Upper lobe of left lung (tissue), 6 donors: ENCODE results near the gene GOLGA6L26. TPM values are rescaled to one million over a fixed set of nuclear protein-coding genes. Genes with fewer than 3 reads are reported as not detected.
"Not testable (repeated sequence)": the region's sequence is repeated elsewhere in the genome, so short reads cannot be mapped to it uniquely, and the experiment has no call there.

Experiments
- ATAC-seq, 2 donors: fragments of 200-7000 bp; cut with Tn5 transposase; one replicate each; pipeline ENCODE4 v1.9.1; 2022; ENCODE audit warnings: mild to moderate bottlenecking in 2 of 2, moderate library complexity in 2 of 2; ENCODE audit not compliant: low FRiP score in 2 of 2
- DNase-seq, 2 donors: peaks; one replicate each; pipeline ENCODE4 v3.0.0-alpha.2; 2019 to 2020
- H3K27ac ChIP-seq, 4 donors: fragments of 200-600 bp; sonication (generic); one replicate each; pipeline ENCODE4 v1.5.1; 2016 to 2019
- H3K27me3 ChIP-seq, 4 donors: fragments of 200-600 bp; sonication (generic); one replicate each; pipeline ENCODE4 v1.5.1; 2017 to 2019
- H3K36me3 ChIP-seq, 4 donors: fragments of 200-600 bp; sonication (generic); one replicate each; pipeline ENCODE4 v1.5.1; 2016 to 2019
- H3K4me1 ChIP-seq, 4 donors: fragments of 200-600 bp; sonication (generic); one replicate each; pipeline ENCODE4 v1.5.1; 2018 to 2019
- H3K4me3 ChIP-seq, 4 donors: fragments of 200-600 bp; sonication (generic); one replicate each; pipeline ENCODE4 v1.5.1; 2017 to 2019; ENCODE audit warnings: mild to moderate bottlenecking in 2 of 4, moderate library complexity in 1 of 4
- H3K9me3 ChIP-seq, 4 donors: fragments of 200-600 bp; sonication (generic); one replicate each; pipeline ENCODE4 v1.5.1; 2018 to 2019
- POLR2A ChIP-seq, 4 donors: fragments of 450-650 bp; IDR thresholded peaks; one replicate each; pipeline ENCODE4 v1.5.1; 2016 to 2017; ENCODE audit warnings: antibody characterized with exemption in 4 of 4, mild to moderate bottlenecking in 2 of 4
- WGBS, 2 donors: methylation state at CpG; one replicate each; pipeline ENCODE4 v1.1.5; 2017 to 2018; 5-methylcytosine and 5-hydroxymethylcytosine counted together
- small RNA-seq, 4 donors: library from RNA; depleted of rRNA; stranded (forward); fragments of <200 nt; gene quantifications; one replicate each; pipeline ENCODE3, GENCODE V24; 2016
- total RNA-seq, 6 donors: library from RNA; depleted of rRNA in 4 of 6; stranded (reverse); fragments of >200 nt in 4 of 6; gene quantifications; one replicate each; pipeline versions ENCODE4 v1.1.0 to v1.2.1, GENCODE V29; 2016 to 2021
- donor health status: DM: no; HTN: no; CAD: no; lungs with moderate emphysema.
- donor health status: DM: no; HTN: yes; CAD: no; lungs with severe emphysema.

Gene GOLGA6L26
- total RNA-seq, 6 donors from 2014 or later = not detected

DNA sequence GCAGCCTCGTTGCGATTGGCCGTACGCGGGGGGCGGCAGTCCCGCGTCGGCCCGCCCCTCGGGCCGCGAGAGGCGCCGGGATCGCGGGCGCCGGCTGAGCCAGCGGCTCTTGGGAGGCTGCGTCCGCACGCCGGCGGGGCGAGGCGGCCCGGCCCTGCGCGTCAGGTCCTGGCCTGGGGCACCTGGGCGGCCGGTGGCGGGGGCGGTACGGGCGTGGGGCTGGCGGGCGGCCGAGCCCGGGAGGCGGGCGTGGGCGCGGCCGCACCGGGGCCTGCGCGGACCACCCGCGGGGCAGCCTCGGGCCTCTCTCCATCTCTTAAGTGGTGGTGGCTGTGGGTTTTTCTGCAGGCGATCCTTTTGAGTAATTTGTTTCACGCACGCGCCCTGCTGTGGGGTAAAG is 30.3 kb downstream of the GOLGA6L26 start:
- H3K9me3 ChIP-seq, ATAC-seq, H3K27me3 ChIP-seq, H3K36me3 ChIP-seq: not testable (repeated sequence)
- 0% methylated on average over 4 of the region's 55 CpGs; no CpG with 5 or more reads in 1 of the 2 donors for WGBS, 2 donors
- H3K4me3 ChIP-seq = peak overlapping the region in 3 of 4 donors; percentile 54 to 55 (median 55)
- TF ChIP-seq POLR2A (IDR thresholded peaks at IDR 0.05) = peak in 1 of 4 donors; percentile 36
- H3K27ac ChIP-seq = peak overlapping the region in 3 of 4 donors; percentile 34 to 40 (median 39)
- peak; percentile 48 to 90 for DNase-seq
- peaks cover 7 to 17% (median 10%) of the 10 kb centered on the region in 4 donors for H3K4me1 ChIP-seq

- DNase-seq, H3K36me3 ChIP-seq, H3K27ac ChIP-seq, H3K27me3 ChIP-seq, ATAC-seq, H3K9me3 ChIP-seq: not testable (repeated sequence)
- WGBS, 2 donors = no CpG with 5 or more reads among the region's 33 CpGs
- peaks cover 7 to 17% (median 10%) of the 10 kb centered on the region in 4 donors for H3K4me1 ChIP-seq
- peak overlapping the region in 3 of 4 donors; percentile 54 to 55 (median 55) for H3K4me3 ChIP-seq
Observed at GRCh38 chr15:23303246-23303645, 30.8 kb downstream of the GOLGA6L26 start.

Small RNA genes lying within 50 kb of the gene (small RNA-seq; reads per million reads assigned to genes)
- 0 reads per million in 4 donors for gene RN7SL536P

Other genes starting within 250 kb of the GOLGA6L26 start
- not detected for gene GOLGA6L1, start 197.4 kb downstream of the GOLGA6L26 start, total RNA-seq
- under 1 TPM in 3 of 6 donors, not detected in 3; 0.17 to 0.34 (median 0.33) TPM for gene GOLGA8S, start 20.6 kb upstream of the GOLGA6L26 start, total RNA-seq
- gene GOLGA6L2, start 113.0 kb upstream of the GOLGA6L26 start, total RNA-seq = not detected
- 1 to 10 TPM in 2 of 6 donors, under 1 TPM in 1, not detected in 3; 0.55 to 2.3 (median 2.1) TPM for gene MKRN3, start 231.5 kb upstream of the GOLGA6L26 start, total RNA-seq